Neural progenitor cell (in vitro differentiated cells): Measurements from ENCODE around the gene PEX11G. TPM values are rescaled to one million over a fixed set of nuclear protein-coding genes. Genes with fewer than 3 reads are reported as not detected.
A peak's percentile ranks its signal among the peaks of the same experiment; 100 is the strongest.

Source experiments
- DNase-seq: peaks from one replicate; pipeline ENCODE4 v3.0.0-alpha.2; 2016; ENCODE audit warnings: low spot score
- H2AFZ ChIP-seq: fragments of 200-600 bp; sonication (generic); replicated peaks from 2 replicates; pipeline ENCODE4 v1.6.1; 2016; ENCODE audit warnings: antibody characterized with exemption
- H3F3A ChIP-seq: fragments of 200-600 bp; sonication (generic); 2 replicates; pipeline ENCODE4 v1.6.1; 2016; ENCODE audit warnings: antibody characterized with exemption, low read depth
- H3K27ac ChIP-seq: fragments of 200-600 bp; sonication (generic); 2 replicates; pipeline ENCODE4 v1.5.1; 2016; ENCODE audit warnings: mild to moderate bottlenecking
- H3K27me3 ChIP-seq: fragments of 200-600 bp; sonication (generic); 2 replicates; pipeline ENCODE4 v1.6.1; 2016; ENCODE audit warnings: mild to moderate bottlenecking, moderate library complexity
- H3K36me3 ChIP-seq: fragments of 200-600 bp; sonication (generic); 2 replicates; pipeline ENCODE4 v1.5.1; 2016
- H3K4me1 ChIP-seq: fragments of 200-600 bp; sonication (generic); 2 replicates; pipeline ENCODE4 v1.6.1; 2016; ENCODE audit warnings: mixed run types
- H3K4me2 ChIP-seq: fragments of 200-600 bp; sonication (generic); 2 replicates; pipeline ENCODE4 v1.6.1; 2016
- H3K4me3 ChIP-seq: fragments of 200-600 bp; sonication (generic); 2 replicates; pipeline ENCODE4 v1.5.1; 2016
- H3K79me2 ChIP-seq: fragments of 200-600 bp; sonication (generic); 2 replicates; pipeline ENCODE4 v1.6.1; 2016; ENCODE audit warnings: low read depth
- H3K9ac ChIP-seq: fragments of 200-600 bp; sonication (generic); 2 replicates; pipeline ENCODE4 v1.6.1; 2016
- H3K9me3 ChIP-seq: fragments of 200-600 bp; sonication (generic); 2 replicates; pipeline ENCODE4 v1.5.1; 2016; ENCODE audit warnings: low read depth
- H4K20me1 ChIP-seq: fragments of 200-600 bp; sonication (generic); 2 replicates; pipeline ENCODE4 v1.6.1; 2016; ENCODE audit warnings: low read depth
- H3K27ac Mint-ChIP-seq: 3 replicates; pipeline ENCODE4 v1.8.0; 2021; ENCODE audit warnings: mixed read lengths
- H3K27me3 Mint-ChIP-seq: 2 replicates; pipeline ENCODE4 v1.8.0; 2022; ENCODE audit warnings: low read depth, mild to moderate bottlenecking, inconsistent platforms, moderate library complexity, mixed read lengths; ENCODE audit not compliant: insufficient read depth
- H3K36me3 Mint-ChIP-seq: 3 replicates; pipeline ENCODE4 v1.8.0; 2021; ENCODE audit warnings: mixed read lengths
- H3K4me1 Mint-ChIP-seq: 3 replicates; pipeline ENCODE4 v1.8.0; 2021; ENCODE audit warnings: mixed read lengths
- H3K4me3 Mint-ChIP-seq: 3 replicates; pipeline ENCODE4 v1.8.0; 2021; ENCODE audit warnings: mild to moderate bottlenecking, moderate library complexity, mixed read lengths
- H3K9me3 Mint-ChIP-seq: 3 replicates; pipeline ENCODE4 v1.8.0; 2020; ENCODE audit warnings: mixed read lengths
- CTCF ChIP-seq: fragments of 200-600 bp; sonication (generic); IDR thresholded peaks from 2 replicates; pipeline ENCODE4 v1.5.1; 2017; ENCODE audit warnings: antibody characterized with exemption, mild to moderate bottlenecking
- EZH2 ChIP-seq: fragments of 200-600 bp; sonication (generic); IDR thresholded peaks from 2 replicates; pipeline ENCODE4 v1.6.1; 2017; ENCODE audit warnings: antibody characterized with exemption, mild to moderate bottlenecking, moderate library complexity
- EZH2phosphoT487 ChIP-seq: fragments of 200-600 bp; sonication (generic); IDR thresholded peaks from 2 replicates; pipeline ENCODE4 v1.6.1; 2017; ENCODE audit warnings: antibody characterized with exemption
- total RNA-seq: library from RNA; depleted of rRNA; stranded (reverse); fragments of >200 nt; gene quantifications from 2 replicates; pipeline ENCODE4 v1.2.3, GENCODE V29; 2015; ENCODE audit warnings: low replicate concordance

Gene PEX11G
- total RNA-seq, 1 donor from 2014 or later, result 1.0 TPM

- Histone ChIP-seq H3K79me2 (no peaks in the 10 kb centered on the region), H4K20me1 (peaks cover 4% of the 10 kb centered on the region), H3K4me1 (peaks cover 10% of the 10 kb centered on the region), H3K4me3 (no peak overlapping the region), H3K36me3 (no peaks in the 10 kb centered on the region), H3K27ac (no peak overlapping the region), H3F3A (peaks cover 11% of the 10 kb centered on the region), H3K9ac (no peak overlapping the region), H3K9me3 (no peaks in the 10 kb centered on the region), H3K27me3 (no peaks in the 10 kb centered on the region), H3K4me2 (no peak overlapping the region), H2AFZ (no peak overlapping the region)
- H3K27me3 Mint-ChIP-seq, result peaks cover 10% of the 10 kb centered on the region
- DNase-seq, result no peak
- no peak overlapping the region for H3K27ac Mint-ChIP-seq
- peaks cover 2% of the 10 kb centered on the region for H3K36me3 Mint-ChIP-seq
- no peak overlapping the region for H3K4me3 Mint-ChIP-seq
- TF ChIP-seq CTCF (no peak), EZH2phosphoT487 (no peak), EZH2 (no peak)
- no peaks in the 10 kb centered on the region for H3K9me3 Mint-ChIP-seq
- peaks cover 14% of the 10 kb centered on the region for H3K4me1 Mint-ChIP-seq
These were observed 36.3 kb upstream of the PEX11G start for GRCh38 chr19:7524992-7525739.

- no peaks in the 10 kb centered on the region for H3K9me3 Mint-ChIP-seq
- Histone ChIP-seq H3F3A (peaks cover 11% of the 10 kb centered on the region), H3K79me2 (no peaks in the 10 kb centered on the region), H3K27me3 (no peaks in the 10 kb centered on the region), H4K20me1 (peaks cover 4% of the 10 kb centered on the region), H3K9ac (no peak overlapping the region), H3K27ac (no peak overlapping the region), H3K4me1 (peaks cover 10% of the 10 kb centered on the region), H3K36me3 (no peaks in the 10 kb centered on the region), H3K9me3 (no peaks in the 10 kb centered on the region), H3K4me2 (no peak overlapping the region), H2AFZ (no peak overlapping the region), H3K4me3 (no peak overlapping the region)
- H3K4me3 Mint-ChIP-seq, result peak overlapping the region; percentile 50
- H3K27me3 Mint-ChIP-seq, result peaks cover 11% of the 10 kb centered on the region
- peaks cover 14% of the 10 kb centered on the region for H3K4me1 Mint-ChIP-seq
- H3K36me3 Mint-ChIP-seq, result peaks cover 2% of the 10 kb centered on the region
- H3K27ac Mint-ChIP-seq, result no peak overlapping the region
- no peak for DNase-seq
- no peak for TF ChIP-seq EZH2phosphoT487
- no peak for TF ChIP-seq EZH2
- TF ChIP-seq CTCF, result no peak
These were observed 35.7 kb upstream of the PEX11G start for GRCh38 chr19:7524523-7524922.

- H3K4me3 ChIP-seq, result peak overlapping the region; percentile 72
- peaks cover 4% of the 10 kb centered on the region for H4K20me1 ChIP-seq
- peaks cover 11% of the 10 kb centered on the region for H3F3A ChIP-seq
- peak overlapping the region; percentile 85 for H3K4me2 ChIP-seq
- peak; percentile 42 for DNase-seq
- H3K79me2 ChIP-seq, result peaks cover 2% of the 10 kb centered on the region
- peak overlapping the region; percentile 83 for H3K4me3 Mint-ChIP-seq
- no peak for TF ChIP-seq EZH2
- TF ChIP-seq CTCF, result no peak
- no peak for TF ChIP-seq EZH2phosphoT487
- peaks cover 10% of the 10 kb centered on the region for H3K27me3 Mint-ChIP-seq
- H3K27me3 ChIP-seq, result no peaks in the 10 kb centered on the region
- H3K36me3 Mint-ChIP-seq, result peaks cover 6% of the 10 kb centered on the region
- no peak overlapping the region for H3K27ac ChIP-seq
- peak overlapping the region; percentile 51 for H3K9ac ChIP-seq
- no peak overlapping the region for H3K27ac Mint-ChIP-seq
- H3K9me3 Mint-ChIP-seq, result no peaks in the 10 kb centered on the region
- no peaks in the 10 kb centered on the region for H3K36me3 ChIP-seq
- H3K4me1 Mint-ChIP-seq, result peaks cover 14% of the 10 kb centered on the region
- peaks cover 10% of the 10 kb centered on the region for H3K4me1 ChIP-seq
- H3K9me3 ChIP-seq, result no peaks in the 10 kb centered on the region
- H2AFZ ChIP-seq, result no peak overlapping the region
These were observed 34.3 kb upstream of the PEX11G start for GRCh38 chr19:7522923-7523667.
